ENCODE measurements around the gene GYS2.
A peak's percentile ranks its signal among the peaks of the same experiment; 100 is the strongest.
"Not testable (repeated sequence)": the region's sequence is repeated elsewhere in the genome, so short reads cannot be mapped to it uniquely, and the experiment has no call there.

The GYS2 gene

DNA sequence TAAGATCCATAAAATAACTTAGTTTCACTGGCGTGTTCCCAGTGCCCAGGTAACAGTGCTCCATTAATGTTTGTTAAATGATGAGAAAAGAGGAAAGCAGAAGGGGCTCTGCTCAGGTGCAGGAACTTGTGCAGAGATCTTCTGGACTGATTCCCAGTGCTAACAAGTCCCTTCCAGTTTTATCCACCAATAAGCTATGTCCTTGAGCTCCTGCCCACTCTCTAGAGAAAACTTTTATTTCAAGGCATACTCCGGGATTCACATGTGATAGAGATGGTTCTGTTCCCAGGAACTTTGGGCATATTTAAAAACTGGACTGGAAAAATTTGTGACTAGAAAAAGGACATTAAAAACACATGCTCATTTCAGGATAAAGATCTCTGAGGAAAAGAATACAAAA is 1.9 kb downstream of the GYS2 start:
- DNase-seq: no peak

GRCh38 chr12:21600196-21600595 is 4.5 kb downstream of the GYS2 start:
- DNase-seq: no peak

- DNase-seq: no peak
These were observed 5.3 kb downstream of the GYS2 start for GRCh38 chr12:21599143-21599999.

DNA sequence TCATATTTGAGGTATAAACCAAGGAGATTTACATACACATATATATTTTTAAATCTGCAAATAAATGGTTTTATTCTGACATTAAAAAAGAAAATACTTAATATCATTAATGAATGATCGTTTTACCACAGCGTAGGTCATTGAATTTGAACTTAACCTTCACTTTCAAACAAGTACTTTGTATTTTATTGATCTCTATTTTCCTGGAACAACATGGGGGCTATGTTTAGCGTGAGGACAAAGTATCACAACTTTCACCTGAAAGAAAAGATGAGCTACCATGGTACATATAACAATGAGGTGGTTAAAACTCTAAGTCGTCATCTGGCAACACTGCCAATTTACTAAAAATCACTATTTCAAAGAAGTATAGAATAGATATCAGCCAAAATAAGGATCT is 6.0 kb downstream of the GYS2 start:
- no peak for DNase-seq

DNA sequence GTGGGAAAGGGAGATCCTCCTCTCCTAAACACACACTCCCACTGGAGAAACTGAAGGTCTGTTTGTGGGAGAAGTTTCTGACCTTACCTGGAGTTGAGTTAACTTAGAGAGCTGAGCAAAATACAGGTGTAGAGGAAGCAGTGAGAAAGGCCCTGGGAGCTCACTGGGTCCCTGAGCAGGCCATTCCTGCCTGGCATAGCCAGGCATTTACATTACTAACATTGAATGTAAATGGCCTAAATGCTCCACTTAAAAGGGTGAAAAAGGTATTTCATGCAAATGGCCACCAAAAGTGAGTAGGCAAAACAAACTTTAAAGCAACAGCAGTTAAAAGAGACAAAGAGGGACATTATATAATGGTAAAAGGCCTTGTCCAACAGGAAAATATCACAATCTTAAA is 9.3 kb downstream of the GYS2 start:
- not testable (repeated sequence) for DNase-seq

DNA sequence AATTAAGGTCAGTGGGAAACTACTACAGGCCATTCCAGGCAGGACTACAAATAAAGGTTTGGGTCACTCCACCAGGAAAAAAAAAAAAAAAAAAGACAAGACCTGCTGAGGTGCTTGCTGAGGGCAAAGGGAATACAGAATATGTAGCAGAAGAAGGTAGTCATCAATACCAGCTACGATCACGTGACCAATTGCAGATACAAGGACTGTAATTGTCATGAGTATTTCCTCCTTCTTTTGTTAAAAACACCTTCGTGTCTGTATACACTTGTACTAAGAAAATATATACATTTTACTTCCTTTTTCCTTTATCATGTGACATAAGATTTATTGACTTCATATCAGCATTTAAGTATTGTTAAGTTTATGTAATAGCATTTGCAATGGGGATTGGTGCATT is 19.2 kb downstream of the GYS2 start:
- DNase-seq: no peak

DNA sequence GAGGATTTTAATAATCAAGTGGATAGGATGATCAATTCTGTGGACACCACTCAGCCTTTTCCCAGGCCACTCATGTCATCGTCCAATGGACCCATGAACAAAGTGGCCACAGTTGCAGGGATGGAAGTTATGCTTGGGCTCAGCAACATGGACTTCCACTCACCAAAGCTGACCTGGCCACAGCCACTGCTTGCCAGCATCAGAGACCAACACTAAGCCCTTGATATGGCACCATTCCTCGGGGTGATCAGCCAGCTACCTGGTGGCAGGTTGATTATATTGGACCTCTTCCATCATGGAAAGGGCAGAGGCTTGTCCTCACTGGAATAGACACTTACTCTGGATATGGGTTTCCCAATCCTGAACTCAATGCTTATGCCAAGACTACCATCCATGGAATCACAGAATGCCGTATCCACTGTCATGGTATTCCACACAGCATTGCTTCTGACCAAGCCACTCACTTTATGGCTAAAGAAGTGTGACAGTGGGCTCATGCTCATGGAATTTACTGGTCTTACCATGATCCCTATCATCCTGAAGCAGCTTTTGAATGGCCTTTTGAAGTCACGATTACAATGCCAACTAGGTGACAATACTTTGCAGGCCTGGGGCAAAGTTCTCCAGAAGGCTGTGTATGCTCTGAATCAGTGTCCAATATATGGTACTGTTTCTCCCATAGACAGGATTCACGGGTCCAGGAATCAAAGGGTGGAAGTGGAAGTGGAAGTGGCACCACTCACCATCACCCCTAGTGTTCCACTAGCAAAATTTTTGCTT is 20.1 kb downstream of the GYS2 start:
- not testable (repeated sequence) for DNase-seq

GRCh38 chr12:21583587-21583986 is 21.1 kb downstream of the GYS2 start:
- no peak for DNase-seq

DNA sequence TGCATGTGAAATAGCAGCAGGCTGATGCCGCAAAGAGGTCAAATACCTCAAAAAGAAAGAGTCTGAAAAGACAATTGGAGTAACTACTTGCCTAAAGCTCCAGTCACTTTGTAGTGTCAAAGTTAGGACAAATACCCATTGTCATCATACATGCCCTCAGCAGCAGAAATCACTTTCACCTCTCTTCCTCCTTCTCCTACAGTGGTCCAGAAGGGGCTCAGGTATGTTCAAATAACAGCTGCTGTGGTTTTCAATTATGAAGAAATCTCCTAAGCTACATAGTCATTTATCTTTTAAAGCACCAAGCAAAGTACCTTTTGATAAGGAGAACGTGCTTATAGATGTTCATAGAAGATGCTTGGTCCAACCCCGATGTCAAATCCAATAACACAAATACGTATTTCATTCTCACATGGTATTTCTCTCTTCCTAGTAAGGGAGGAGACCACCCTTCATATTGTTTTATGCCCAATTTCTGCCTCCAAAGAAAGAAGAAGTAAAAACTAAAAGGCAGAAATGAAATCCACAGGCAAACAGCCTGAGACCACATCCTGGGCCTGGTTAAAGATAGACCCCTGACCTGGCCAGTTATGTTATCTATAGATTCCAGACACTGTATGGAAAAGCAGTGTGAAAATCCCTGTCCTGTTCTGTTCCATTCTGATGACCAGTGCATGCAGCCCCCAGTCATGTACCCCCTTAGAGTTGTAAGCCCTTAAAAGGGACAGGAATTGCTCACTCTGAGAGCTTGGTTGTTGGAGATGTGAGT is 23.7 kb downstream of the GYS2 start:
- DNase-seq: no peak

GRCh38 chr12:21577516-21577915 is 27.1 kb downstream of the GYS2 start:
- DNase-seq: peak in 1 of 56 donors; percentile 1

DNA sequence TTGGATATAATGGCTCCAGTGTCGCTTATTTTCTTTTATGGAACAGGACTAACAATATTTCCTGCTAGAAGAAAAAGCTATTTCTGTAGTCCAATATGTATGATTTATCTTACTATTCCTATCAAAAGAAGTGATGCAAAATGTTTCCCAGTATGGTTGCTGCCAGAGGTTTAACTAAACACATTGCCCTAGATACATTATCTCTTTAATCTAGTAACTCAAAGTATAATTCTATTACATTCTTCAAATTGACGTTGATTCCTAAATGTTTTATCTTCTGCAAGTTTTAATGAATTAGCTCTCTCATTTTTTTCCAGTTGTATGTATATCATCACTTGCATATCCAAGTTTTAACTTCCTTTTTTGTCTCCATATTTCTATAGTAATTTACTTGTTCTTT is 28.2 kb downstream of the GYS2 start:
- DNase-seq: no peak

GRCh38 chr12:21573733-21574358 is 30.8 kb downstream of the GYS2 start:
- DNase-seq: no peak

GRCh38 chr12:21571046-21571445 is 33.6 kb downstream of the GYS2 start:
- DNase-seq: no peak

GRCh38 chr12:21568115-21568514 is 36.5 kb downstream of the GYS2 start:
- no peak for DNase-seq

GRCh38 chr12:21566907-21567394 is 37.7 kb downstream of the GYS2 start:
- DNase-seq: no peak

DNA sequence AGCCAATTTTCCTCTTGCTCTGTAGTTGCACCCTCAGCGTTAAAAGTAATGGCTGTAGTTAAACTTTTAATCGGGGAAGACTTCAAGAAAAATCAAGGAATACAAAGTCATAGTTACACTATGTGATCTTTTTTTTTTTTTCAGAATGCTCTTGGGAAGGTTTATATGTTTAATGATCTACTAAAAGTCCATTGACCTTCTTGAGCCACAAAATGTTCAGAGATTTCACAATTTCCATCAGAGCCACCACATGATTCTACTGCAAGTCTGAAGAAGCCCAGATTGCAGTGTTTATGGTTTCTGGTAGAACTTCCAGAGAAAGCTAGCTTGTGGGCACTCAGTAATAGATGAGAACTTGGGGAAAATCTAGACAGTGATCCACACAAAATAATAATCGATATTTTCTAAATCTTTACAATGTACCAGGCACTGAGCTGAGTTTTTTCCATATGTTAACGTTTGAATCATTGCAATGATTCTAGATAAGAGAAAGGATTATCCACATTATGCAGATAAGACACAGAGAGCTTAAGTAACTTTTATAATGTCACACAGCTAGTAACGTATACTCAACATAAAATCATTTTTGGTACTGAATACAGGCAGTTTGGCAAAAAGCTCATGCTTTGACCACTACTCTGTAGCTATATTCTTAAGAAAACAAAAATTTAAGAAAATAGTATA is 38.3 kb downstream of the GYS2 start:
- no peak for DNase-seq

DNA sequence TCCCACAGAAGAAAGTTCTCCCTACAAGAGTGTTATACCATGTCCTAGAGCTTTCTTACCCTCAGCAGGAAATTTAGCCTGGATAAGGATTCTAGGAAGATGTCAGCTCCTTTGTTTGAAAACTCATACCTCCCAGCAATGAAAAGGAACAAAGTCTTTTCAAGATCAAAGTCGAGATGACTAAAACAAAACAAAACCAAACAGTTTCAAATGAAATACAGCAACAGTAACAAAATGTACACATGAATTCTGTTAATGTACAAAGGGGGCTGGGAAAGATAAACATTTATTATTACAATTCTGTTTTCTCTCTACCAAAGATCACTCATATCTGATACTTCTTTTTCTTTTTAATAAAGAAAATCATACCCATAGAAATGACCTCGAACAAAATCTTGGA is 41.8 kb downstream of the GYS2 start:
- DNase-seq: no peak

DNA sequence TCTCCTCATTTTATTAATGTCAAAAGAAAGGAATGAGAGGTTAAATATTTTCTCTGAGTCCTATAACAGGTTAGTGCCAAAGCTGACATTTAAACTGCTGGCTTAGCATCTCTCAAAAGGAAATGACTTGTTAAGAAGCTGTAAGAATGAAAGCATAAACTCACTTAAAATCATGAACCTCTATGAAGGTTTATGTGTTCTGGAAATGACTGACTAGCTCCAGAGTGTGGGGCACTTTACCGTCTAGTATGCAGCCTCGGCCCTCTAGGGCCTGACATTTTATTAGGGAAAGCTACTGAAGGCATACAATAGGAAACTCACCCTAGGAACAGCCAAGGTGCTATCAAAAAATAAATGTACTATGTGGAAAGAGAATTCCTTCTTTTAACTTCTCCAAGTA is 43.5 kb downstream of the GYS2 start:
- DNase-seq: no peak

- no peak for DNase-seq
These were observed 44.6 kb downstream of the GYS2 start for GRCh38 chr12:21559855-21560569.

- DNase-seq: no peak
These were observed 46.5 kb downstream of the GYS2 start for GRCh38 chr12:21558100-21558679.
